HG03342 (cell line): ENCODE measurements around the gene FAM237A.

Source experiments
- ATAC-seq: cut with Tn5 transposase; IDR thresholded peaks from one replicate; pipeline ENCODE4 v1.9.1; 2021; ENCODE audit warnings: mild to moderate bottlenecking, moderate library complexity; ENCODE audit not compliant: unreplicated experiment

Gene FAM237A

DNA sequence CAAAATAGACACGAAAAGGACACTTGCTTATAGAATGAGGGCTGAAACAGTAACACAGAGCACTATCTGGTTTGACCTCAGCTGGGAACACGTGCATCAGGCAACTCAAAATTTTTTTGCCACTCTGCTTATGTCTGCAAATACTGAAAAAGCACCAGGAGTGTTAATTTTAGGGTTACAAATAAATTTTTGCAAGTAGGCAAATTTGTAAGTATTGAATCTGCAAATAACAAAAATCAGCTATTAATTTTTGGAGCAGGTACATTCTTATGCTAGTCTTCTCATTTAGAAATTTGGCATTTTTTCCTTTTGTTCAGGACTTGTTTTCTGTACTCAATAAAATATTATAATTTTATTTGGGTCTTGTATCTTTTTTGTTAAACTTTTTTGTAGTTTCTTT lies 46.2 kb downstream of the FAM237A start:
- no peak for ATAC-seq

DNA sequence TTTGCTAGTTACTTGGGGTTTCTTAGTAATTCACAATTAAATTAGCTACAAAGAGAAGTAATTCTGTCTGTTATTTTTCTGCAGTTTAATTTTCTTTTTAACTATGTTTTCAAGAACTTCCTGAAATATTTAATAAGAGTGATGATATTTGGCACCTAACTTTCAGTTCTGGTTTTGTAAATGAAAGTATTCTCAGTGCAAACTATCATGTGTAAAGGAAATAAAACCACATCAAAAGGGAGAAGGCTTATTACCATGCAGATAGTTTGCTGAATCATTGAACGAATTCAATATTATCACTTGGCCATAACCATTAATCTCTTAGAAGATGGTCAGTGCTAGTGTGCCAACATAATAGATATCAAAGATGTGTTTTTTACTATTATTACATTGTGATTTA lies 46.7 kb downstream of the FAM237A start:
- no peak for ATAC-seq

DNA sequence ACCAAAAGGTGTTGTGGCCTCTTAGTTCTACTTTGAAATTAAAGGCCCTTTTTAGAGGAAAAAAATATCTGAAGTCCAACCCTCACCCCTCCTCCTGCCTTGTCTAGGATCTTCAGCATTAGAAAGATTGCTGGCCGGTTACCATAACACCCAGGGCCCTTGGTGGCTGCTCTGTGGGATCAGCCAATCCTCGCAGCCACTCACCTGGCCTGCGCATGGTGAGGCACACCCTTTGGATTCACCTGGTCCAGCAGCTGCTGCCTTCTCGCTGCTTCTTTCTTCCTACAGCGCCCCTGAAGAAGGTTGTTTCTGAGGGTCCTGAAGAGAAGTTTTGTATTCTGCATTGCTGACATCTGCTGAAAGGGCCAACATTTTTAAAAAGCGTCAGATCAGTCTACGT lies 50.7 kb downstream of the FAM237A start:
- ATAC-seq, result no peak

DNA sequence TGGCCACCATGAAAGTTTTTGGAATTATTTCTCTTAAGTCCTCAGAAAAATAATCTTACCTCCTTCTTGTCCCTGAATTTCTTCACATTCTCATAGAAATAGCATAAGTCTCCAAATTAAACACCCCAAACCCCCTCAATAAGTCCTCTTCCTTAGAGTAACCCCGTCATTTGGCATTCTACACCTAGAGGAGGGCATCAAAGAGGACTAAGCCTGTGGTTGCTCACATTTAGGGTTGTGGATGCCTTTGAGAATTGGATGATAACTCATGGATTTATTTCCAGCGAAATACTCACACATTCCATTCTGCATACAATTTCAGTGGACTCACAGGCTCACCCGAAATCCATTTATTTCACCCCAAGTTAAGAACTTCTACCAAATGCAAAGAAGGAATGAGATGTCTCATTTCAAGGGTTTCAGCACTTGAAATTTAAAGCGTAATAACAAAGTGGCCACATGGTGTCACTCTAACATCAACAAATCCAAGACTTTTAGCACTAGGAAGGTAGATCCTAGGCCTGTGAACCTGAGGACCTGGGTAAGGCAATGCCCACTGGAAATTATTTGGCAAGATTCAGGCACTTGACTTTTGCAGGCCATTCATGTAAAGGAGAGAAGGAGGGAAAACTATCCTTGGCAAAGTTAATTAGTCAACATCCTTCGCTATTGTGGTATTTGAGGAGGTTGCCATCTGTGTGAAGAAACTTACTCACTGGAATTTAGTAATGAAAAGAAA lies 51.3 kb downstream of the FAM237A start:
- ATAC-seq, result no peak

DNA sequence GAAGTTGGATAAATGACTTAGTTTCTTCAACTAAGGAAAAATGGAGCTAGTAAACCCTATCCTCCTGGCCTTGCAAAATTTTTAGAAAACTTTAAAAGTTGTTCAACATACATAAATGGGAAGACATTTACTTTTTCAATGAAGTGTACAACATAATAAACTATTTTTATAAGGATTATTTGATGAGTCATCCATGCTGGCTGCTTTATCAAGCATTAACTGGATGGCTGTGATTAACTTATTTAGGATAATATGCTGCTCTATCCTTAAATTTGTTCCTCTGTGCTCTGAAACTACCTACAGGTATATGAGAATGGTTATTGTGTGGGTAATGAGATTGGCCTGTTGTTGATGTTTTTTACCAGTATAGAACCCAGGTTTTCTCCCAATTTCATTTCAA lies 54.6 kb downstream of the FAM237A start:
- ATAC-seq, result no peak

DNA sequence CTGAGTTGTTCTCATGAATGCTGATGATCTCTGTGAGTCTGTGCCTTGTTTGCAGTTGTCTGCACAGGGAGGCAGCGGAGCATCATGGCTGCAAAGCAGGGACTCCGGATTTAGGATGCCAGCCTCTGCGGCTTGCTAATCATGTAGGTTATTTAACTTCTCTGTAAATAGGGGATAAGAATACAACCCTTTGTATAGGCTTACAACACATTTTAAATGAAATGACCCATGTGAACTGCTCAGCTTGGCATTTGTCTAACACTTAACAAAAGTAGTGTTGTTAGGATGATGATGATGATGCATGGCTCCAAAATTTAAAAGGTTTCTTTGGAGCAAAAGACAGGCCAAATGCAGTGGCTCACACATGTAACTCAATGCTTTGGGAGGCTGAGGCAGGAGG lies 56.5 kb downstream of the FAM237A start:
- ATAC-seq, result no peak
